ENCODE results near the gene C1QTNF8. TPM values are rescaled to one million over a fixed set of nuclear protein-coding genes. Genes with fewer than 3 reads are reported as not detected.

The C1QTNF8 gene
- total RNA-seq, 1 donor from 2014 or later: not detected

- Histone ChIP-seq H3K4me1 (peaks cover 6% of the 10 kb centered on the region), H3K4me3 (no peak overlapping the region), H3K36me3 (no peaks in the 10 kb centered on the region), H3K27ac (replicated peaks) (no peak overlapping the region), H3K27me3 (ENCODE audit: low read depth) (peaks cover 100% of the 10 kb centered on the region), H3K9me3 (replicated peaks) (no peaks in the 10 kb centered on the region)
- intact Hi-C loops (cut with micrococcal nuclease): no loop called here
- no peak for TF ChIP-seq CTCF (IDR thresholded peaks at IDR 0.05; ENCODE audit: borderline replicate concordance)
- DNase-seq: no peak
Measured at GRCh38 chr16:1067629-1068028, 28.4 kb downstream of the C1QTNF8 start.

- no peak for TF ChIP-seq CTCF (IDR thresholded peaks at IDR 0.05; ENCODE audit: borderline replicate concordance)
- Histone ChIP-seq H3K4me3 (no peak overlapping the region), H3K27ac (replicated peaks) (no peak overlapping the region), H3K9me3 (replicated peaks) (no peaks in the 10 kb centered on the region), H3K4me1 (peaks cover 6% of the 10 kb centered on the region), H3K27me3 (ENCODE audit: low read depth) (peaks cover 95% of the 10 kb centered on the region), H3K36me3 (no peaks in the 10 kb centered on the region)
- intact Hi-C loops (cut with micrococcal nuclease): no loop called here
- DNase-seq: no peak
Measured at GRCh38 chr16:1066584-1067172, 29.4 kb downstream of the C1QTNF8 start.

GRCh38 chr16:1065469-1066128, 30.4 kb downstream of the C1QTNF8 start:
- no peaks in the 10 kb centered on the region for H3K36me3 ChIP-seq
- no peak for TF ChIP-seq CTCF (IDR thresholded peaks at IDR 0.05; ENCODE audit: borderline replicate concordance)
- no peak for DNase-seq
- peaks cover 5% of the 10 kb centered on the region for H3K4me1 ChIP-seq
- H3K27ac ChIP-seq (replicated peaks): no peak overlapping the region
- H3K27me3 ChIP-seq (ENCODE audit: low read depth): peaks cover 93% of the 10 kb centered on the region
- no peak overlapping the region for H3K4me3 ChIP-seq
- H3K9me3 ChIP-seq (replicated peaks): no peaks in the 10 kb centered on the region
- intact Hi-C loops (cut with micrococcal nuclease): no loop called here

- Histone ChIP-seq H3K27me3 (ENCODE audit: low read depth) (peaks cover 86% of the 10 kb centered on the region), H3K27ac (replicated peaks) (no peak overlapping the region), H3K36me3 (no peaks in the 10 kb centered on the region), H3K4me1 (no peaks in the 10 kb centered on the region), H3K4me3 (no peak overlapping the region), H3K9me3 (replicated peaks) (peaks cover 10% of the 10 kb centered on the region)
- intact Hi-C loops (cut with micrococcal nuclease): no loop called here
- no peak for TF ChIP-seq CTCF (IDR thresholded peaks at IDR 0.05; ENCODE audit: borderline replicate concordance)
- DNase-seq: no peak
Measured at GRCh38 chr16:1063728-1064127, 32.3 kb downstream of the C1QTNF8 start.

- H3K36me3 ChIP-seq: no peaks in the 10 kb centered on the region
- peaks cover 86% of the 10 kb centered on the region for H3K27me3 ChIP-seq (ENCODE audit: low read depth)
- DNase-seq: no peak
- H3K4me3 ChIP-seq: no peak overlapping the region
- H3K4me1 ChIP-seq: no peaks in the 10 kb centered on the region
- H3K27ac ChIP-seq (replicated peaks): no peak overlapping the region
- intact Hi-C loops (cut with micrococcal nuclease): no loop called here
- no peak for TF ChIP-seq CTCF (IDR thresholded peaks at IDR 0.05; ENCODE audit: borderline replicate concordance)
- H3K9me3 ChIP-seq (replicated peaks): peaks cover 11% of the 10 kb centered on the region
Measured at GRCh38 chr16:1062895-1063294, 33.1 kb downstream of the C1QTNF8 start.

Data from left ventricle myocardium inferior (tissue), 1 donor.